ENCODE results near the gene NPAS3. TPM values are rescaled to one million over a fixed set of nuclear protein-coding genes. Genes with fewer than 3 reads are reported as not detected.

NPAS3 gene
- total and polyA plus RNA-seq, 2 of the 8 experiments (the other 6 are each of a cell fraction or from before 2014, with no cell fraction given), result 0.11 to 0.60 TPM

GRCh38 chr14:32980902-32981501 is 42.3 kb downstream of the NPAS3 start (continued):
- TF ChIP-seq TEAD4 (IDR thresholded peaks at IDR 0.05; ENCODE audit: low read depth, low read length), result no peak

All from H1 (cell line).